Naive B cell (primary cell): Measurements from ENCODE around the gene GAGE10. TPM values are rescaled to one million over a fixed set of nuclear protein-coding genes. Genes with fewer than 3 reads are reported as not detected.
A peak's percentile ranks its signal among the peaks of the same experiment; 100 is the strongest.

Source experiments
- ATAC-seq, 2 donors: fragments of 150-1000 bp; cut with Tn5 transposase; 2 replicates each; pipeline ENCODE4 v1.10.0; 2021; ENCODE audit warnings: low read depth in 2 of 2, mild to moderate bottlenecking in 2 of 2, moderate library complexity in 2 of 2
- DNase-seq: peaks from one replicate; pipeline ENCODE4 v3.0.0; 2022
- H3K27ac Mint-ChIP-seq, 6 donors: one replicate each; pipeline ENCODE4 v1.8.0; 2020 to 2022; ENCODE audit warnings: mild to moderate bottlenecking in 6 of 6, mixed read lengths in 6 of 6, moderate library complexity in 5 of 6, inconsistent platforms in 2 of 6
- H3K27me3 Mint-ChIP-seq, 3 donors: one replicate each; pipeline ENCODE4 v1.8.0; 2021 to 2022; ENCODE audit warnings: mixed read lengths in 3 of 3, mild to moderate bottlenecking in 1 of 3
- H3K36me3 Mint-ChIP-seq, 2 donors: one replicate each; pipeline ENCODE4 v1.8.0; 2020 to 2022; ENCODE audit warnings: mixed read lengths in 2 of 2, inconsistent platforms in 1 of 2, mild to moderate bottlenecking in 1 of 2
- H3K4me1 Mint-ChIP-seq, 3 donors: one replicate each; pipeline ENCODE4 v1.8.0; 2020 to 2022; ENCODE audit warnings: mixed read lengths in 3 of 3, inconsistent platforms in 1 of 3, mild to moderate bottlenecking in 1 of 3, moderate library complexity in 1 of 3
- H3K4me3 Mint-ChIP-seq, 8 donors: one replicate each; pipeline ENCODE4 v1.8.0; 2020 to 2022; ENCODE audit warnings: mild to moderate bottlenecking in 8 of 8, mixed read lengths in 8 of 8, moderate library complexity in 8 of 8, inconsistent platforms in 2 of 8
- H3K9me3 Mint-ChIP-seq, 7 donors: one replicate each; pipeline ENCODE4 v1.8.0; 2020 to 2022; ENCODE audit warnings: mixed read lengths in 7 of 7, mild to moderate bottlenecking in 5 of 7, inconsistent platforms in 2 of 7, moderate library complexity in 1 of 7
- polyA plus RNA-seq, 6 donors: library from polyadenylated mRNA; unstranded; fragments of 300-500 nt; fragmentation: Illumina TruSeq; gene quantifications; one replicate each; pipeline ENCODE4 v1.2.3, GENCODE V29; 2021; ENCODE audit warnings: low read depth in 6 of 6

Gene GAGE10
- not detected for polyA plus RNA-seq

- Mint-ChIP-seq H3K4me1 (peaks cover 0 to 1% (median under 1%) of the 10 kb centered on the region in 3 donors), H3K4me3 (no peak within 1 kb of the TSS), H3K27me3 (peaks cover 0 to 13% (median 0%) of the 10 kb centered on the region in 3 donors), H3K27ac (no peak within 1 kb of the TSS), H3K36me3 (no peaks in the 10 kb centered on the region), H3K9me3 (no peaks in the 10 kb centered on the region)
- ATAC-seq (no peak), DNase-seq (no peak)
These were observed at the start of gene GAGE10 for GRCh38 chrX:49303346-49303745. Gene GAGE10 (plus strand): TSS chrX:49303646. CDS start chrX:49304860, 1,214 bp downstream.

- H3K27ac Mint-ChIP-seq: no peak overlapping the region
- no peak for ATAC-seq
- no peak overlapping the region for H3K4me3 Mint-ChIP-seq
- H3K27me3 Mint-ChIP-seq: no peaks in the 10 kb centered on the region
- peaks cover 0 to 2% (median 0%) of the 10 kb centered on the region in 7 donors for H3K9me3 Mint-ChIP-seq
- peaks cover 0 to 9% of the 10 kb centered on the region in 2 donors for H3K36me3 Mint-ChIP-seq
- peaks cover 13 to 35% (median 16%) of the 10 kb centered on the region in 3 donors for H3K4me1 Mint-ChIP-seq
- no peak for DNase-seq
These were observed 48.8 kb upstream of the GAGE10 start for GRCh38 chrX:49254639-49255038.

- peaks cover 6 to 35% (median 11%) of the 10 kb centered on the region in 3 donors for H3K4me1 Mint-ChIP-seq
- peak overlapping the region in 1 of 8 donors; percentile 31 for H3K4me3 Mint-ChIP-seq
- H3K27ac Mint-ChIP-seq: peak overlapping the region in 2 of 6 donors; percentile 56 to 57
- H3K9me3 Mint-ChIP-seq: peaks cover 0 to 2% (median 0%) of the 10 kb centered on the region in 7 donors
- DNase-seq (no peak), ATAC-seq (no peak)
- H3K36me3 Mint-ChIP-seq: no peaks in the 10 kb centered on the region
- H3K27me3 Mint-ChIP-seq: no peaks in the 10 kb centered on the region
These were observed 47.0 kb upstream of the GAGE10 start for GRCh38 chrX:49256268-49256995.

- no peaks in the 10 kb centered on the region for H3K9me3 Mint-ChIP-seq
- peaks cover 0 to 8% (median 0%) of the 10 kb centered on the region in 3 donors for H3K27me3 Mint-ChIP-seq
- H3K27ac Mint-ChIP-seq: peak overlapping the region in 1 of 6 donors; percentile 26
- no peak for DNase-seq
- peaks cover 6 to 34% (median 11%) of the 10 kb centered on the region in 3 donors for H3K4me1 Mint-ChIP-seq
- no peak for ATAC-seq
- no peaks in the 10 kb centered on the region for H3K36me3 Mint-ChIP-seq
- H3K4me3 Mint-ChIP-seq: no peak overlapping the region
These were observed 46.2 kb upstream of the GAGE10 start for GRCh38 chrX:49257074-49257790.

GRCh38 chrX:49257846-49258748 lies 45.3 kb upstream of the GAGE10 start:
- Mint-ChIP-seq H3K27ac (peak overlapping the region in 1 of 6 donors; percentile 26), H3K4me1 (peaks cover 6 to 31% (median 11%) of the 10 kb centered on the region in 3 donors), H3K9me3 (no peaks in the 10 kb centered on the region), H3K27me3 (peaks cover 0 to 9% (median 5%) of the 10 kb centered on the region in 3 donors), H3K36me3 (no peaks in the 10 kb centered on the region), H3K4me3 (peak overlapping the region in 1 of 8 donors; percentile 47)
- DNase-seq: no peak
- ATAC-seq: peak in 1 of 2 donors; percentile 28

GRCh38 chrX:49258749-49259124 lies 44.7 kb upstream of the GAGE10 start:
- no peak overlapping the region for H3K27ac Mint-ChIP-seq
- peaks cover 6 to 26% (median 11%) of the 10 kb centered on the region in 3 donors for H3K4me1 Mint-ChIP-seq
- ATAC-seq: no peak
- DNase-seq: no peak
- no peaks in the 10 kb centered on the region for H3K9me3 Mint-ChIP-seq
- peaks cover 0 to 9% (median 5%) of the 10 kb centered on the region in 3 donors for H3K27me3 Mint-ChIP-seq
- H3K4me3 Mint-ChIP-seq: peak overlapping the region in 1 of 8 donors; percentile 59
- H3K36me3 Mint-ChIP-seq: no peaks in the 10 kb centered on the region

- Mint-ChIP-seq H3K27me3 (peaks cover 0 to 9% (median 5%) of the 10 kb centered on the region in 3 donors), H3K36me3 (no peaks in the 10 kb centered on the region), H3K4me3 (peak overlapping the region in 1 of 8 donors; percentile 47), H3K9me3 (peaks cover 0 to 3% (median 0%) of the 10 kb centered on the region in 7 donors), H3K27ac (no peak overlapping the region), H3K4me1 (peaks cover 6 to 18% (median 11%) of the 10 kb centered on the region in 3 donors)
- DNase-seq (no peak), ATAC-seq (no peak)
These were observed 43.0 kb upstream of the GAGE10 start for GRCh38 chrX:49260221-49260985.

GRCh38 chrX:49262603-49263002 lies 40.8 kb upstream of the GAGE10 start:
- DNase-seq: no peak
- H3K36me3 Mint-ChIP-seq: no peaks in the 10 kb centered on the region
- no peak overlapping the region for H3K27ac Mint-ChIP-seq
- H3K9me3 Mint-ChIP-seq: peaks cover 0 to 3% (median 0%) of the 10 kb centered on the region in 7 donors
- H3K27me3 Mint-ChIP-seq: peaks cover 0 to 9% (median 5%) of the 10 kb centered on the region in 3 donors
- no peak for ATAC-seq
- H3K4me1 Mint-ChIP-seq: peaks cover 5 to 10% (median 6%) of the 10 kb centered on the region in 3 donors
- no peak overlapping the region for H3K4me3 Mint-ChIP-seq

- H3K27ac Mint-ChIP-seq: no peak overlapping the region
- DNase-seq (no peak), ATAC-seq (no peak)
- peaks cover 0 to 3% (median 0%) of the 10 kb centered on the region in 7 donors for H3K9me3 Mint-ChIP-seq
- no peaks in the 10 kb centered on the region for H3K36me3 Mint-ChIP-seq
- H3K4me3 Mint-ChIP-seq: no peak overlapping the region
- H3K27me3 Mint-ChIP-seq: peaks cover 0 to 9% (median 5%) of the 10 kb centered on the region in 3 donors
- peaks cover 0 to 10% (median 8%) of the 10 kb centered on the region in 3 donors for H3K4me1 Mint-ChIP-seq
These were observed 39.8 kb upstream of the GAGE10 start for GRCh38 chrX:49263631-49264030.

GRCh38 chrX:49264460-49264859 lies 39.0 kb upstream of the GAGE10 start, which contains the start of gene FOXP3:
Gene FOXP3 (minus strand): TSS chrX:49264710. CDS start chrX:49258505, 6,205 bp downstream.
- H3K27ac Mint-ChIP-seq: no peak within 1 kb of the TSS
- H3K9me3 Mint-ChIP-seq: peaks cover 0 to 3% (median 0%) of the 10 kb centered on the region in 7 donors
- no peaks in the 10 kb centered on the region for H3K36me3 Mint-ChIP-seq
- H3K4me1 Mint-ChIP-seq: peaks cover 4 to 13% (median 9%) of the 10 kb centered on the region in 3 donors
- ATAC-seq (no peak), DNase-seq (no peak)
- H3K4me3 Mint-ChIP-seq: no peak within 1 kb of the TSS
- peaks cover 0 to 9% (median 5%) of the 10 kb centered on the region in 3 donors for H3K27me3 Mint-ChIP-seq

GRCh38 chrX:49266523-49267445 lies 36.7 kb upstream of the GAGE10 start:
- H3K27ac Mint-ChIP-seq: peak overlapping the region in 2 of 6 donors; percentile 56 to 67
- DNase-seq: no peak
- H3K4me3 Mint-ChIP-seq: peak overlapping the region in 4 of 8 donors; percentile 12 to 96 (median 57)

More at GRCh38 chrX:49266523-49267445, 36.7 kb upstream of the GAGE10 start:
- Mint-ChIP-seq H3K27me3 (peaks cover 0 to 5% (median 5%) of the 10 kb centered on the region in 3 donors), H3K9me3 (peaks cover 0 to 5% (median 1%) of the 10 kb centered on the region in 7 donors), H3K4me1 (peaks cover 10 to 23% (median 18%) of the 10 kb centered on the region in 3 donors), H3K36me3 (no peaks in the 10 kb centered on the region)
- no peak for ATAC-seq
